GM19324 (cell line): Measurements from ENCODE around the gene MPG.

Source experiments
- ATAC-seq: cut with Tn5 transposase; IDR thresholded peaks from one replicate; pipeline ENCODE4 v1.9.1; 2021; ENCODE audit warnings: mild to moderate bottlenecking, moderate library complexity; ENCODE audit not compliant: unreplicated experiment, low FRiP score

Gene MPG

DNA sequence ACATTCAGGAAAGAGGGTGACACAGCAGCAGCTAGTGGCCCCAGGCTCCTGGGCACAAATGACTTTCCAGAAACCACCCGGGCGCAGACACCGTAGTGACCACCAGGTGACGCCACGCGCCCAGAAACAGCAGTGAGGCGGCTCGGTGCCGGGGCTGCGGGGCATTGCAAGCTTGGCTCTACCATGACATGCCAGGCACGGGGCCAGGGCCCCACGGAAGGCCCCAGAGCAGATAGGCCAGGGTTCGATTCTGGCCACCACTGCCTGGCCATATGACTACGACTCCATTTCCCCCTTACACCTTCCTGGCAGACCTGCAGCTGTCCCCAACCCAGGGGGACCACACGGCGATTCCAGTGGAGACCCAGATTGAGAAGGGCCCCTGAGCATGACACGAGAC lies 12.3 kb upstream of the MPG start:
- no peak for ATAC-seq

DNA sequence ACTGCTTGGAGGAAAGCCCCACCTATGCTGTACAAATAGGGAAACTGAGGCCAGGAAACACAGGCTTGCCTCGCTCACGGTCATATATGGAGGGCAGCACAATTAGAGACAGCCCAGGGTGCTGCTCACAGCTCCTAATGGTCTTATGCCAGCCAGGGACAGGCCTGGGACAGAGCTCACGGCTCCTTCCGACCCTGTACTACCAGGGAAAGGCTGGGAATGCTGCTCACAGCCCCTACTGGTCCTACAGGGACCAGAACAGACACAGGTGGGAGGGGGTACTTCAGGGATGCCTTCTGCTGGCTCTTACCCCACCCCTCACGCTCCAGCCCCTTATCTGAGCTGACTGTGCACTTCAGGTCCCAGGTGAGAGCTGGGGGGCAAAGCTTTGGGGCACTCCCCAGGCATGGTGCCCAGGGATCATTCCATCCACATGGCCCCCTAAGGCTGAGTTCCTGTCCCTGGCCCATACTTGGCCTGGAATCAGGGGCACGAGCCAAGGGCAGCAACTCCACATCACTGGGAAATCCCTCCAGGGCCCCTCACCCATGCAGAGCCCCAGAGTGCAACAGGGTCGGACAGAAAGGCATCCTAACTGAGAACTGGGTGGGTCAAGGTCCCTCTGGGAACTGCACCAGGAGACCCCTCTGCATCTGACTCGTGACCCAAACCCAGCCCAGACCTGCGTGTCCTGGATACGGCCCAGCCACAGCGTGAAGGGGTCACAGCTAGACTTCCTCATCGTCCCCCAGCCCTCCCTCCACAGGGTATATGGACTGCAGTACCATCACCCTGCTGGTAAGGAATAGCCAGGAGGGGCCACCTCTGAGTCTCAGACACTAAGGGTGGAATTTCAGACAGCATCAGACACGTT lies 11.5 kb upstream of the MPG start:
- ATAC-seq = no peak

DNA sequence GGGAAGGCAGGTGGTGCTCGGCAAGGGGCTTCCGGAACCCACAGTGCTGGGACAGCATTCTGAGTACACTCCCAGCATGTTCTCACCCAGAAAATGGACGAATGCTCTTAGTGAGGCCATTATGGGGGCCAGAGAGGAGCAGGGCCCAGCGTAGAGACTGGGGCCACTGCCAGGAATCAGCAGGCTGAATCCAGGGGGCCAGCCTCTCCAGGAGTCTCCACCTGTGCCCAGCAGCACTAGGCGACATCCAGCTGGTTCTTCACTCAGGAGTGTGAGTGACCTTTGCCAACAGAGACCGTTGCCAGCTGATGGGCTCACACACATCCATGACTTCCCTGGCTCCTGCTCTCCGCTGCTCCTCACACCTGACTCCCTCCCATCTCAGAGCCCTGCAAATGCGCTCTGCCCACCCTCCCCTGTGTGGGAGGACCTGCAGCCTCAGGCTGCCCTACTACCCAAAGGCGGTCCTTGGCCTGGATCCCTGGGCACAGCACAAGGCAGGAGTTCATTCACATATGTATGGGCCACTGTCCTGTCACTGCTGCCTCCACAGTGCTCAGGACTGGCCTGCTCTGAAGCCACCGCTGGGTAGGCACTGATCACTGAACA lies 10.7 kb upstream of the MPG start:
- no peak for ATAC-seq

DNA sequence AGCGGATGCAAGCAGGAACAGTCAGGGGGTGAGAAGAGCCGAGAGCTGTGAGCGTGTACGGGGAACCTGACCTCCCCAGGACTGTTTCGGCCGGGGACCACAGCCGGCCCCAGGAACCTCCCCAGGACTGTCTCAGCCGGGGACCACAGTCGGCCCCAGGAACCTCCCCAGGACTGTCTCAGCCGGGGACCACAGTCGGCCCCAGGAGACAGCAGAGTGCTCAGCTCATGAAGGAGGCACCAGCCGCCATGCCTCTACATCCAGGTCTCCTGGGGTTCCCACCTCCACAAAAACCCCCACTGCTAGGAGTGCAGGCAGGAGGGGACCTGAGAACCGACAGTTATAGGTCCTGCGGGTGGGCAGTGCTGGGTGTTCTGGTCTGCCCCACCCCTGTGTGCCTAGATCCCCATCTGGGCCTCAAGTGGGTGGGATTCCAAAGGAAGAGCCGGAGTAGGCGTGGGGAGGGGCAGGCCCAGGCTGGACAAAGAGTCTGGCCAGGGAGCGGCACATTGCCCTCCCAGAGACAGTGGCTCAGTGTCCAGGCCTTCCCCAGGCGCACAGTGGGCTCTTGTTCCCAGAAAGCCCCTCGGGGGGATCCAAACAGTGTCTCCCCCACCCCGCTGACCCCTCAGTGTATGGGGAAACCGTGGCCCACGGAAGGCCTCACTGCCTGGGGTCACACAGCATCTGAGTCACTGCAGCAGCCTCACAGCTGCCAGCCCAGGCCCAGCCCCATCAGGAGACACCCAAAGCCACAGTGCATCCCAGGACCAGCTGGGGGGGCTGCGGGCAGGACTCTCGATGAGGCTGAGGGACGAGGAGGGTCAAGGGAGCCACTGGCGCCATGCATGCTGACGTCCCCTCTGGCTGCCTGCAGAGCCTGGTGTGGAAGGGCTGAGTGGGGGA lies 9.9 kb upstream of the MPG start:
- no peak for ATAC-seq

DNA sequence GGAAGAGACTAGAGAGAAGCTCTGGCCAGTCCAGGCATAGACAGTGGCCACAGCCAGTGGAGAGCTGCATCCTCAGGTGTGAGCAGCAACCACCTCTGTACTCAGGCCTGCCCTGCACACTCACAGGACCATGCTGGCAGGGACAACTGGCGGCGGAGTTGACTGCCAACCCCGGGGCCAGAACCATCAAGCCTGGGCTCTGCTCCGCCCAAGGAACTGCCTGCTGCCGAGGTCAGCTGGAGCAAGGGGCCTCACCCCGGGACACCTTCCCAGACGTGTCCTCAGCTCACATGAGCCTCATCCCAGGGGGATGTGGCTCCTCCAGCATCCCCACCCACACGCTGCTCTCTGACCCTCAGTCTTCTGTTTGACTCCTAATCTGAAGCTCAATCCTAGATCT lies 8.8 kb upstream of the MPG start:
- ATAC-seq = no peak

DNA sequence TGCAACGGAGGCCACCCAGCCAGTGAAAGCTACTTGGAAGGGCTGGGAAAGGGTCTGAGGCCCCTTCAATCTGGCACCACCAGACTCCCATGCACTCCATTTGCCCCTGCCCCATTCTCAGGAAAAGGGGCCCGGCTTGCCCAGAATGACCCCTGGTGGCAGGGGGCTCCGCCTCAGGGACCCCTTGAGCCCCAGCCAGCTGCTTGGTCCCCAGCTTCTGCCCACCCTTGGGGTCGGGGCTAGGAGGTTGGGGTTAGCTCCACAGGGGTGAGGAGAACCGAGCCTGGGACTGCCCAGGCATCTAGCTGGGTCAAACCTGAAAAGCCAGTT lies 6.8 kb upstream of the MPG start:
- ATAC-seq = no peak

DNA sequence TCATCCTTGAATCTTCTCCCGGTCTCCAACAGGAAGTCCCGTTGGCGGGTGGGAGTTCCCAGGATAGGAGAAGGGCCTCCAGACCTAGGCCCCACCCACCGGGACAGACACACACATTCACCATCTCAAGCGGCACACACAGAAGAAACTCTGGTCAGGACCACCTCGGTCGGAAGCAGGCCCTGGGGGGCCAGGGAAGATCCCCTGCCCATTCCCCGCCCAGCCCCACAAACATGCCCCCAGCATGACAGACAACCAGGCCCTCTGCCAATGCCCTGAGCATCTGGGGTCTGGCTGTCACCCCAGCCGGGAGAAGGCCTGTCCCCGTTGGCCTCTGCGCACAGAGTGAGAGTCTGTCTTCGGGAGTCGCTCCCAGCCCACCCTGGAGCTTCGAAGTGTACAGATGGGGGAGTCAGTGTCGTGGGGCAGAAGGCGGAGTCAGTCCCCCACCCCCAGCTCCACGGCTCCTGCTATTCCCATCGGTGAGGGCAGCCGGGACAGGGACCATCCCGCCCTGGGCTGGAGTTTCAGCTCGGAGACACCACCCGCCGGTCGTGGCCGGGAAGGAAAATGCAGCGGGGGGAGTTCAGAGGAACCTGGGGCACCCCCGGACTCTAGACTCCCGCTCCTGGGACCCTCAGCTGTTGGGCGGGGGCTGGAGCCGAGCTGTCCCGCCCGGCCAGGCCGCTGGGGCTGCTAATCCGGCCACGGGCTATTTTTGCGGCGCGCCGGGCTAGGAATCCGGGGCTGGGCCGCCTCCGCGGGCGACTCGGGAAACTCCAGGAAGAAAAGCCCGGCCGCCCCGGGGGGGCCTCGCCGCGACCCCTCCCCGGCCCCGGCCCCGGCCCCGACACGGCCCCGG lies 6.3 kb upstream of the MPG start:
- ATAC-seq = no peak

DNA sequence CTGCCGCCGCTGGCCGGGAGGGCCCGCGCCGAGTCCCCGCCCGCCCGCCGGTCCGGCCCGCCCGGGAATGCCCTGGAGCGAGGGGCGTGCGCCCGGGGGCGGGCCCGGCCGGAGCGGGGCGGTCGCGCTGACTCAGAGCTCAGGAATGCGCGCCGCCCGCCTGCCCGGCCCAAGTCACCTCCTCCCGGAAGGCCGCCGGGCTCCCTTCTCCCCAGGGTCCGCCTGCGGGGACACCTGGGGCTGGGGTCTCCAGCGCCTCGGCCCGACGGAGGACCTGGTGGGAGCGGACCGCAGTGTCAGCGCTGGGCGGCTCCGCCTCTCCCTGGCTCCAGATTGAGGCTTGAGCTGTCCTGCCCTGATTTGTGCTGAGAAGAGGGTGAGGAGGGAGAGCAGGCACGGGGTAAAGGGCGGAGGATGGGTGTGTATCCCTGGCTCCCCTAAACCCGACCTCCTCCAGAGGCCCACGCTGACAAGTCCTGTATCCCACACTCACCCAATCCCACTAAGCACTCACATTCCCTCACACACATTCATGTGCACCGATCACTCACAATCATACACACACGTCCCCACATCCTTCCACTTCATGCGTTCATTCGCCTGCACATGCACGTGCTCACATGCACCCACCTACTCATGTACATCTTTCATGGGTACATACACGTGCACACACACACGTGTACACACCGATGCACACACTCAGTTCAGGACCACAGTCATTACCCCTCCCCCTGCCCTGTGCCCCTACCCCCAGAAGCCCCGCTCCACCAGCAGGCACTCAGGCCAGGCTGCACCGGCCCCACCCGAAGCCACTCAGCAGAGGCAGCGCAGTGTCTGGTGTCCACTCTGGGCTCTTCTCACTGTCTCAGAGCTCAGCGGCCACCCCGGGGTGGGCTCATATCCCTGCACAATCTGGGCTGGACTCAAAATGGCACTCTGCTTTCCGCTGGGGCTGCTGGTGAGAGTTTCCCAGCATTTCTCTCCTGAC lies 5.2 kb upstream of the MPG start, which contains the start of gene RHBDF1:
Gene RHBDF1 (minus strand): TSS at position 71 of the 988 bp plus-strand sequence. CDS start 7,616 bp downstream, outside the sequence.
- no peak for ATAC-seq

DNA sequence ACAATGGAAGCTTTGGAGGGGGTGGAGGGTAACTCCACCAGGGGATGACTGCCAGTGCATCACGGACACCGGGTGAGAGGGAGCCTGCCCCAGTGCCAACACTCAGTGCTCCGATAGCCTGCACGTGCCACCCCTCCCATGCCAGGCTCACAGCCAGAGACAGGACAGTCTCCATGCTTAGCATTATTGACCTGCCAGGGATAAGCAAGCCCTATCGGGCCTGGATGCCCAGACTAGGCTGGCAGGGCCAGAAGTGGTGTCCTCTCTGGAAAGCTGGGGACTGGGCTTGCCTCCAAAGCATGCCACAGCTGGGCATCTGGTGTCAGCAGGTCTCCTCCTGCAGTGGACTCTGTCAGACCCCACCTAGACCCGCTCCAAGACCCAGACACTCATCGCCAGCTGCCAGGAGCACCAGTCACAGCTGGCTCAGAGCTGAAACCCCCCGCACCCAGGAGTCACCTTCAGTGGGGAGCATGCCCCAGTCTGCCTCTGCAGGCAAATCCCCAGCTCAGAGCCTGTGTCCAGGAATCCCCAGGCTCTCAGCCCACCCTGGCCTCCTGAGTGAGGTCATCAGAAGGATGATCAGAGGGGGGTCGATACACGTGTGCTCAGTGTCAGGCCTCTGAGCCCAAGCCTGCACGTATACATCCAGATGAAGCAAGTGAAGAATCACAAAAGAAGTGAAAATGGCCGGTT lies 3.8 kb upstream of the MPG start:
- no peak for ATAC-seq

DNA sequence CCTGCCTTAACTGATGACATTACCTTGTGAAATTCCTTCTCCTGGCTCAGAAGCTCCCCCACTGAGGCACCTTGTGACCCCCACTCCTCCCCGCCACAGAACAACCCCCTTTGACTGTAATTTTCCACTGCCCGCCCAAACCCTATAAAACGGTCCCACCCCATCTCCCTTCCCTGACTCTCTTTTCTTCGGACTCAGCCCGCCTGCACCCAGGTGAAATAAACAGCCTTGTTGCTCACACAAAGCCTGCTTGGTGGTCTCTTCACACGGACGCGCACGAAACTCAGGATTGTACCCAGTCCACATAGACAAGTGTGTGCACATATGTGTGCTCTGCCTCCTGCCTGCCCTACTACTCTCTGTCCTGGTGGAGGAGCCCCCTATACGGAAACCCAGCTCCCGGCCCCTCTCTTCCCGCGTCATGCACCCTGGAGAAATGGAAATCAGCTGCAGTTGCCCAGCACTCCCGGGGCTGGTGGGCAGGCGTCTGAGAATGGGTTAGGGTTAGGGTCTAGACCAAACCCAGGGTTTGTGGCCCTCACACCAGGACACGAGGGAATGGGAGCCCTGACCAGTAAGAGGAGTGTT lies 3.2 kb upstream of the MPG start:
- no peak for ATAC-seq

DNA sequence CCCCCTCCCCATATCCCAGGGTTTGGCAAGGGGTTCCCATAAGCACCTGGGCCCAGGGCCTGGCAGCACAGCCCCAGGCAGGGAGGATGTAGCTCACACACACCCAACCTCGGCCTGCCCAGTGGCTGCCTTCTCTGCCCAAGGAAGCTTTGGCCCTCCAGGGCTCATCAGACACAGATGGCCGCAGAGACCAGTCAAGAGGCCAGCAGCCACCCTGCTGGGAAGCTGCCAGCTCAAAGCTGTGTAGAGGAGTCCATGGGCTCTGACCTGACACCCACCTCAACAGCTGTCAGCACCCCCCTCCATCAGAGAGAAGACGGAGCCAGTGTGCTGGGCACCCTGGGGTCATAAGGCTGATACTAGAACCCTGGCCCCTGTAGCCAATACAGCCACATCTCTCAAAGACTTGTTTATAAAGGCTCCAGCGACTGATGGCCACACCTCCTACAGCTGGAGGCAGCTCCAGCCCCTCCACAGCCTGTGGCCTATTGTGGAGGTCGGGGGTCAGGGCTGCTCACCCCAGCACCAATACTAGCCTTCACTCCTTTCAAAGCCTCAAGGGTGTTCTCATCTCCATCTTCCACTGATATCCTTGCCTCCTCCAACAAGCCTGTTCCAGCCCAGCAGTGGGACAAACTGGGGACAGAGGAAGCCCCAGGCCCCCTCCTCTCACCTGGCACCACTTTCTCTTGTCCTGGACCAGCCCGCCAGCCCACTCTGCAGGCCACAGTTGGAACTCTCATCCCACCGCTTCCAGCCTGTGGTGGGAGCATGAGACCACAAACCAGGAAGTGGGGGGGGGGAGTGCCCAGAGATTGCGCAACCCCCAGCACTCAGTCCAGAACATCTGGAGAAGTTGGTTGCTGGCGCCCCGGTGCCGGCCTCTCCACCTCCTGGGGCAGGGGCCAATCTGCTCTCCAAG lies 2.2 kb upstream of the MPG start:
- no peak for ATAC-seq

DNA sequence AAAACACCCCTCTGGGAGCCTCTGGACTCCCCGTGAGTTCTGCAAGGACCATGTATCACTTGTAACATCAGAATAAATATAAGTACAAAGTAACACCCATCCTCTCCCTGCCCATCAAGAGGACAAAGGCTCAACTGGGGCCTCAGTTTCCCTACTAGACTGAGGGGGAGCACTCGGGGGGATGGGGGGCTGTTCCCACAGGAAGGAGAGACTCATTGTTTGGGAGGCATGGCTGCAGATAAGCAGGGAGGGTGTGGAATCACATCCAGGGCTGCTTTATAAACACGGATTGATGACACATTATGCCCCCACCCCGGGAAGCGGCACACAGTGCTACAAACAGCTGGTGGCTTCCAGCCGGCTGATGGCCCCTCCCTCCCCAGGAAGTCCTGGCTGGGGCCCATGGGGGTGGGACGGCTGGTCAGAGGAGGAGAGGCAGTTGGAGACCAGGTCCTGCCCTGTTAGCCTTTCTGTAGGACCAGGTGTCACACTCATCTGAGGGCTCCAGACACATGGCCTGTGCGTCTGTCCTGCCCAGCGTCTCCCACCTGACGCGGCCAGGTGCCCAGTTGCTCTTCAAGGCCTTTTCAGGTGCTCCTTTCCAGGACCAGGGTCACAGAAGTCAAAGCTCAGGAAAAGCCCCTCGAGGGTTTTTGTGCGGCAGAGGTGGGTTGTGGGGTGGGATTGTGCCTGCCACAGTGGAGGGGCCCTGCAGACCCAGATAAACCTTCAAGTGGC lies 1.3 kb upstream of the MPG start:
- ATAC-seq = no peak

DNA sequence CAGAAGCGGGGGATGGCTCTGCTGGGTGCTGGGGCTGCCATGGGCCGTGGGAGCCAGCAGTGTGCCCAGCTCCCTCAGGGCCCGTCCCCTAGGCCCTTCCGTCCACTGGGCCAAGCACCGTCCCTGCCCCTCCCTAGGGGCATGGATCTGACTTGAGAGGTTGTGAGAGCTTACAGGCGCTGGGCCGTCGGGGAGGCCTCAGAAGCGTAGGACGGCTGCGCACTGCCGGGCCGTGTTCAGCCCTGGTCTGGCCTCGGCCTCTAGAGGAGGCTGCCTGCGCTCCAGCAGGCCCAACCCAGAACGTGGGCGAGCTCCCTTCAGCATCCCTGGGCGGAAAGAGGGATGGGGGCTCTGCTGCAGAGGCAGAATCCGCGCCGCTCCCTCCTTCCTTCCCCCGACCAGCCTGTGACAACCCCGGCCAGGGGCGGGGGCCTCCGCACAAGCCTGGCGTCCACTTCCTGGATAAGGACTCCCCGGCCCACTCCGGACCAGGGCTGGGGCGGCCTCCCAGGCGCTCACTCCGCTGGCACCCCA lies 685 bp upstream of the MPG start:
- peak; percentile 33 for ATAC-seq

DNA sequence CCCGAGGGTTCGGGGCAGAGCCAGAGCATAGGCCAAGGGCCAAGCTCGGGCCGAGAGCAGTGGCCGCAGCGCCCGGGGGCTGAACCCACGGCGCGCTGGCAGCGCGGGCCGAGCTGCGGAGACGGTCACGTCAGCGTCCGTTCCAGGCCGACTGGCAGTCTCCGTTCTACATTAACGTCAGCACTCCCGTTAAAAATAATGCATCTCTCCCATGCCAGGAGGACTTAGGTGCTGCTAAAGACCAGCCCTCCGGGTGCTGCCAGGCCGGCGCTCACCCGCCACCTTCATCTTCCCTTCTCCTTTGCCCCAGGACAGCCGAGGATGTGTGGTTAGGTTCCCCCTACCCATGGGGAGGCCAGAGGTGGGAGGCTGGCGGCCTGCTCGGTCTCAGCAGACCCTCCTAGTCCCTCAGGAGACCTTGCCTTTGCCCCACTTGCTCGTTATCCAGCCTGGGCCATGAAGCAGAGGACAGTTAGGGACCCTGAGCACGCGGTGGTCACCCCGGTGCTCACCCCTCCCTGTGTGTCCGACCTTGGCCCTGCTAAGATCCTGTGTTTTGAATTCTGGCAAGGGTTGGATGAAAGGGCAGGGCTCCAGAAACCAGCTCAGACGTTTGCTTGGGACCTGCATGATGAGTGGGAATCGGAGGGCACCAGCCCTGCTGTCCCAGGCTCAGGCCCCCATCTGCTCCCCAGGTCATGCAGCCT lies 572 bp downstream of the MPG start:
- no peak for ATAC-seq
